IPS-18a (cell line): Measurements from ENCODE around the gene CFAP43.

Source experiments
- H3K27ac ChIP-seq: one replicate; pipeline ENCODE4 v1.5.1; 2013; ENCODE audit warnings: low read length
- H3K27me3 ChIP-seq: one replicate; pipeline ENCODE4 v1.6.1; 2013; ENCODE audit warnings: mild to moderate bottlenecking, low read length; ENCODE audit not compliant: control insufficient read depth, insufficient read depth
- H3K36me3 ChIP-seq: one replicate; pipeline ENCODE4 v1.6.1; 2013; ENCODE audit warnings: low read depth, low read length; ENCODE audit not compliant: control insufficient read depth
- H3K4me1 ChIP-seq: one replicate; pipeline ENCODE4 v1.6.1; 2013; ENCODE audit warnings: low read depth, low read length; ENCODE audit not compliant: control insufficient read depth
- H3K4me3 ChIP-seq: one replicate; pipeline ENCODE4 v1.5.1; 2013; ENCODE audit warnings: low read length
- H3K9ac ChIP-seq: one replicate; pipeline ENCODE4 v1.6.1; 2013; ENCODE audit warnings: mild to moderate bottlenecking, low read length, moderate library complexity
- H3K9me3 ChIP-seq: one replicate; pipeline ENCODE4 v1.6.1; 2013; ENCODE audit warnings: low read depth, low read length; ENCODE audit not compliant: control insufficient read depth

The CFAP43 gene

DNA sequence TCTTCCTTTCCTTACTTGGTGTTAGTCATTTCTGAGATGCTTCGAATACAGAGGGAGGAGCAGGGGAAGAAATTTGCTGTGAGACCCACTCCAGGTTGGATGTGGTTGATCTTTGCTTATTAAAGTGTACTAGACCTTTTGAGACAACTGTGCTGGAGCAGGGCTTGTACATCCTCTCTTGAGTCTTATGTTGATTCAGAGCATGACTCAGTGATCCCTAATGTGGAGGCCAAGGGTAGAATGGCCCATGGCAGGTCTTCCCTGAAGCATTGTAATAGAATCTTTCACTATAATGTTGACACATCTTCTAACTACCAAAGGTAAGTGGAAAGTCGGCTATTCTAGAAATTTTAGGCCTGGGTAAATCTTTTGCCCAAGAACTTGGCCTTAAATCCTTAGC is 127.2 kb downstream of the CFAP43 start:
- H3K4me3 ChIP-seq: no peak overlapping the region
- H3K4me1 ChIP-seq: no peaks in the 10 kb centered on the region
- no peaks in the 10 kb centered on the region for H3K9me3 ChIP-seq
- H3K9ac ChIP-seq: no peak overlapping the region
- H3K27ac ChIP-seq: no peak overlapping the region
- H3K36me3 ChIP-seq: no peaks in the 10 kb centered on the region
- H3K27me3 ChIP-seq: no peaks in the 10 kb centered on the region

DNA sequence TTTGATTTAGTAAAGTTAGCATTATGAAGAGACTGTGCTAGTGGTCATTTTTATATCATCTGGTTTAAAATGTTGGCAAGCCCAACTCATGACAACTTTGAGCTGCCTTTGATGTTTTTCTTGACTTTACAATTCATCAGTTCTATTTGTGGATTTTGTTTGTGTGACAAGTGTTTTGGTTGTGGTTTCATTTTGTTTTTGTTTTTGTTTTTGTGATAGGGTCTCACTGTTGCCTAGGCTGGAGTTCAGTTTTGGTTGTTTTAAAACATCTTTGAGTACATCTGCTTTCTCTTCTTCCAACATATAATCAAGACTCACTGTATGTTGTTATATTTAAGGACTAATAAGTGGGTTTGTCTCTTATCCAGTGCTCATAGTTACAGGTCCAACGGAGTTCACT is 127.7 kb downstream of the CFAP43 start:
- Histone ChIP-seq H3K36me3 (no peaks in the 10 kb centered on the region), H3K9me3 (no peaks in the 10 kb centered on the region), H3K4me3 (no peak overlapping the region), H3K27ac (no peak overlapping the region), H3K4me1 (no peaks in the 10 kb centered on the region), H3K27me3 (no peaks in the 10 kb centered on the region), H3K9ac (no peak overlapping the region)

DNA sequence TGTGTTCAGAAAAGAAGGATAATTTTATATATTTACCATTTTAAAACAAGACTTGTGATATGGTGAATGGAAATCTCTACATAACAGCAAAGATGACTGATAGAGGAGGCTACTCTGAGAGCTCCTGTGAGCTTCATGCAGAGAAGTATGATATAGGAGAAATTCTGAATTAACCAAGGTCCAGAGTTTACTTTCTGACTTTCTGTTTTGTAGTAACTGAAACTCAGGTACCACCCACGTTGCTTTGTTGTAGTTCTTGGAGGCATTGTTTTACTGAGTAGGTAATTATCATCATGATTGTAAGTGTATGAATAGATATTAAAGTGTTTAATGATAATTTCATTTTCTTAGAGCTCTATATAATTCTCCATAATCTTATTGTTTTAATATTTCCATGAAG is 128.2 kb downstream of the CFAP43 start:
- no peak overlapping the region for H3K9ac ChIP-seq
- H3K27ac ChIP-seq: no peak overlapping the region
- H3K9me3 ChIP-seq: no peaks in the 10 kb centered on the region
- H3K27me3 ChIP-seq: no peaks in the 10 kb centered on the region
- H3K4me1 ChIP-seq: no peaks in the 10 kb centered on the region
- no peak overlapping the region for H3K4me3 ChIP-seq
- H3K36me3 ChIP-seq: no peaks in the 10 kb centered on the region

DNA sequence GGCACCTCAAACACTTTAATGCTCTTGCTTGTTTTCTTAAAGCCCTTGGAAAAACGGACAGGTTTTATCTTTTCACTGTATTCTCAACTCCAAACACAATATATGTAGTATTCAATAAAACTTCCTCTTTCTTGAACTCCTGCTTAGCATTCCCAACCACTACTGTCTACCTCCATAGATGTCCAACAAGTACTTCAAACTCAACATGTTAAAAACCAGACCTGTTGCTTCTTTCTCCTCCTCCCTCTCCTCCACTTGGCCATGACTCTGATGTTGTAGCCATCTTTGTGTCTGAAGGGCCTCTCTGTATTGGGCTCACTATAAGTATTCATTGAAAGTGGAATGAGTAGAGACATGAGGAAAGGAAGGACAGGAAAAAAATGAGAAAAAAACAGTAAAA is 130.3 kb downstream of the CFAP43 start:
- Histone ChIP-seq H3K36me3 (no peaks in the 10 kb centered on the region), H3K9me3 (no peaks in the 10 kb centered on the region), H3K27me3 (no peaks in the 10 kb centered on the region), H3K4me1 (no peaks in the 10 kb centered on the region), H3K27ac (no peak overlapping the region), H3K4me3 (no peak overlapping the region), H3K9ac (no peak overlapping the region)

DNA sequence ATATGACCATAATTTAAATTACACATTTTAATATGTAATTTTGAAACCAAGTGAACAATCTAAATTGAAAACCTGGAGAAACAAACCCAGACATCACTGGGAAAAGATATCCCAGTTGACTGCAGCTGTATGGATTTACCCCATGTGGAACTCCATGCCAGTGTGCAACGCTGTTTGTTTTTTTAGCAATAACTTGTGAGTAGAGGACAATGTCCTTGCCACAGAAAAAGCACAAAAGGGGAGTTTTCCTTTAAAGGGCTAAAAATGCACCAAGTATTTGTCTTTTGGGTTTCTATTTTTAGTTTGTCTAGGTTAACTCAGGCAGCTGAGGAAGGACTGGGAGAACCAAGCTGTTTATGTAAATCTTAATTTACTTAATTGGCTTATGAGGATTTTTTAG is 131.4 kb downstream of the CFAP43 start:
- Histone ChIP-seq H3K4me1 (no peaks in the 10 kb centered on the region), H3K27me3 (no peaks in the 10 kb centered on the region), H3K9ac (no peak overlapping the region), H3K4me3 (no peak overlapping the region), H3K9me3 (no peaks in the 10 kb centered on the region), H3K36me3 (no peaks in the 10 kb centered on the region), H3K27ac (no peak overlapping the region)

DNA sequence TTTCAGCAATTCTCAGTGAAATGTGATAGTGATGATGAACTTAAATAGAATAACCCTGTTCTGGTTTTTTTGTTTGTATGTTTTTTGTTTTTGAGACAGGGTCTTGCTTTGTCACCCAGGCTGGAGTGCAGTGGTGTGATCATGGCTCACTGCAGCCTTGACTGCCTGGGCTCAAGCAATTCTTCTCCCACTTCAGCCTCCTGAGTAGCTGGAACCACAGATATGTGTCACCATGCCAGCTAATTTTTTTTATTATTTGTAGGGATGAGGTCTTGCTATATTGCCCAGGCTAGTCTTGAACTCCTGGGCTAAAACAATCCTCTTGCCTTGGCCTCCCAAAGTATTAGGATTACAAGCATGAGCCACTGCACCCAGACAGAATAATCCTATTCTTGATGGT is 132.2 kb downstream of the CFAP43 start:
- Histone ChIP-seq H3K27me3 (no peaks in the 10 kb centered on the region), H3K36me3 (no peaks in the 10 kb centered on the region), H3K4me1 (no peaks in the 10 kb centered on the region), H3K27ac (no peak overlapping the region), H3K9ac (no peak overlapping the region), H3K4me3 (no peak overlapping the region), H3K9me3 (no peaks in the 10 kb centered on the region)

DNA sequence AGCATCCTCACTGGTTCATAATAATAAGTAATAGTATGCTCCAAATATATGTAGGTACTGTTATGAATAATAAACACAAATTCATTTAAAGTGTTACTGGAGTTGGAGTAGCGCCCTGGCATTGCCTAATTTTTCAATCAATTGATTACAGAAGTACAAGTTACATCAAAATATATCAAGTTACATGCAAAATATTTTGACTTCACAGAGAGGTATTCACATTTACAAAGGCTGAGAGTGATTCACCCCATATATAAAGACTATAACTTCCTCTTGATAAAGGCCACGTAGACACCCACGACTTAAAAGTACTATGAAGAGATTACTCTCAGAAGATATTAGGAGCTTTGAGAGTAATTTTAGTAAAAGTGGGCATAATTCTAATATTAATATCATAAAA is 132.9 kb downstream of the CFAP43 start:
- Histone ChIP-seq H3K9ac (no peak overlapping the region), H3K4me3 (no peak overlapping the region), H3K4me1 (no peaks in the 10 kb centered on the region), H3K27me3 (no peaks in the 10 kb centered on the region), H3K36me3 (no peaks in the 10 kb centered on the region), H3K27ac (no peak overlapping the region), H3K9me3 (no peaks in the 10 kb centered on the region)

DNA sequence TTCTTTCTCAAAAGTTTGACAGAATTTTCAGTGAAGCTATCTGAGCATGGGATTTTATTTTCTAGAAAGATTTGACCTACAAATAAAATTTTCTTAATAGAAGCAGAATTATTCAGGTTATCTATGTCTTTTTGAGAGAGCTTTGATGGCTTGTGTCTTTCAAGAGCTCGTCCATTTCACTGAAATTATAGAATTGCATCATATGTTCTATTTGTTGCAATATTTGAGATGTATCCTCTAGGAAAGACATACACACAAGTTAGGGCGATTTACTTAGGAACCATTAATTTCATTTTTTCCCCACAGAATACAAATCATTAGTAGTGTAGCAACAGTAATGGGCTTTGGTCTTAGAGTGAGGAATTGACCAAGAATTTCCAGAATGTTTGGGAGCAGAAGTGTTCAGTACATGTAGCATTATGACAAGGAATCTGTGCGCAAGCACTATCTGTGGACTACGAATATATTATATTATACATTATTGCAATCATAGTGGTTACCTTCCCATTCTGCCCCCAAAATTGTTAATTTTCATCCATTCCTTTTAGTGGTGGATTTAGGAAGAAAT is 133.7 kb downstream of the CFAP43 start:
- H3K4me1 ChIP-seq: no peaks in the 10 kb centered on the region
- H3K27ac ChIP-seq: no peak overlapping the region
- H3K9ac ChIP-seq: no peak overlapping the region
- no peak overlapping the region for H3K4me3 ChIP-seq
- no peaks in the 10 kb centered on the region for H3K27me3 ChIP-seq
- H3K9me3 ChIP-seq: no peaks in the 10 kb centered on the region
- H3K36me3 ChIP-seq: no peaks in the 10 kb centered on the region

DNA sequence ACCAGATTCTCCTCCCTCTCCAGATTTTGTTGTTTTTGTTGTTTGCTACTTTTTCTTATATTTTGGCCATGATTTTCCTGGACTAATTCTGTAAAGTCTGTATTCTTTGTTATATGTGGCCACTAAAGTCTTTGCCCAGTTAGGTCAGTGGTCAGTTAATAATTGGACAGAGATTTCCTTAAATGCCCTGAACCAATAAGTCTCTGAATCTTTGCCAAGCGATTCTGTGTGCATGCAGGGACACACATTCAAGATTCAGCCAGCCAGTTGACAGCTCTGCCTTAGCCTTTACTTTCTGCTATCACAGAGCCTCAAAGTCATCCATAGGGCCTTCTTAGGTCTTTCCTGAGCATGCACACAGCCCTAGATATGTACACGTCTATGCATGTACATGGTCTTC is 135.5 kb downstream of the CFAP43 start:
- Histone ChIP-seq H3K27ac (no peak overlapping the region), H3K9ac (no peak overlapping the region), H3K27me3 (no peaks in the 10 kb centered on the region), H3K4me3 (no peak overlapping the region), H3K4me1 (no peaks in the 10 kb centered on the region), H3K9me3 (no peaks in the 10 kb centered on the region), H3K36me3 (no peaks in the 10 kb centered on the region)

DNA sequence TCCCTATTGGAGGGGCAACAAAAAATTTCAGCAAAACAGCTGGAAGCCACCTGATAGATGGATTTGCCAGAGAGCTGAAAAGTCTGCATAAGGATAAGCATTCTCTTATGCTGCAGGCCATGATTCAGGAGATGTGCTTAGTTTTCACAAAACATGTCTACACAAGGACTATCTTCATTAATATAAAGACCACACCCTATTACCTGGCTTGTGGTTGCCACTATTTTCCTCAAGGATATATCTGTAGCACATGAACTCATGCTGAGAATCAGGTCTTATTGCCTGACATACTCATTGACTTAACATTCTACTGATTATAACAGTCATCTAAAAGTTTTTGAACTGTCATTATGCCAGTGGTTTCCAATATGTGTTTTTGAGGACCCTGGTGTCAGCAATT is 139.4 kb downstream of the CFAP43 start:
- no peaks in the 10 kb centered on the region for H3K9me3 ChIP-seq
- no peaks in the 10 kb centered on the region for H3K27me3 ChIP-seq
- no peak overlapping the region for H3K9ac ChIP-seq
- H3K36me3 ChIP-seq: no peaks in the 10 kb centered on the region
- H3K4me1 ChIP-seq: peaks cover 8% of the 10 kb centered on the region
- no peak overlapping the region for H3K27ac ChIP-seq
- H3K4me3 ChIP-seq: no peak overlapping the region

DNA sequence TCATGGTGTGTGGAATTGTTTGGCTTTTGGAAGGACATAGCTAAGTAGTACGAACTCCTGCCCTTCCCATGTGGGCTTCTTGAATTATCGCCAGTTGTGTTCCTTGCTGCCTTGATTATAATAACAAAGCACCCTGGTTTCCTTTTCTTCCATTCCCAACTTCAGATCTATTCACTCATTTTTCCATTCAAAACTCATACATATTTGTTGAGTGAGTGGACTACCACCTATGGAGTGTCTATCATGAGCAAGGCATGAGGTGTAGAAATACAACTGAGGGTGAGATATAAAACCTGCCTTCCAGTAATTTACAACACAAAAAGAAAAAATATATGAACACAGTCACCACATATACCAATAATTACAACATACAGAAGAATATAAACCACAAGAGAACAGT is 141.6 kb downstream of the CFAP43 start:
- Histone ChIP-seq H3K9ac (no peak overlapping the region), H3K4me3 (no peak overlapping the region), H3K27ac (no peak overlapping the region), H3K4me1 (peaks cover 8% of the 10 kb centered on the region), H3K9me3 (no peaks in the 10 kb centered on the region), H3K36me3 (no peaks in the 10 kb centered on the region), H3K27me3 (no peaks in the 10 kb centered on the region)

DNA sequence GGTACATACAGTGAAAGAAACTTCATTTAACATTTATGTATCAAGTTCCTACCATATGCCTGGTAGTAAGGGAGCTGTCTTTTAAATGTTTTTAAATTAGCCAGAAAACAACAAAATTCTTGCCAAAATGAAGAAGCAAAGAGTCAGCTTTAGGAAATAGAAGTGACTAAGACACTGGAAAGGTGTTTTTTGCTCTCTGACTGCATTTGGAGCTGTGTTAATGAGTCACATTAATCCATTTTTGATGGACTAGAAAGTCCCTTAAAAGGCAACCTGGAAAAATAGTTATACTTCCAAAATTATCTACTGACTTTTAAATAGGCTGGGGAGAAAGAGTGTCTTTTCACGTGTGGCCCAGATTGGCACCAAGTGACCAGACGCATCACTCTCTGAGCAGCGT is 142.5 kb downstream of the CFAP43 start:
- Histone ChIP-seq H3K36me3 (no peaks in the 10 kb centered on the region), H3K4me3 (no peak overlapping the region)

More for the DNA sequence above, 142.5 kb downstream of the CFAP43 start:
- Histone ChIP-seq H3K9me3 (no peaks in the 10 kb centered on the region), H3K9ac (no peak overlapping the region), H3K4me1 (peaks cover 8% of the 10 kb centered on the region), H3K27ac (no peak overlapping the region), H3K27me3 (no peaks in the 10 kb centered on the region)
